Globus pallidus (tissue), 1 donor: Measurements from ENCODE around the gene CHRM4.

Experiments
- DNase-seq: peaks from one replicate; pipeline ENCODE4 v3.0.0-alpha.2; 2015; ENCODE audit warnings: low spot score

The CHRM4 gene

GRCh38 chr11:46347637-46348311, 43.8 kb downstream of the CHRM4 start:
- DNase-seq = no peak

GRCh38 chr11:46346886-46347636, 44.5 kb downstream of the CHRM4 start, which contains the start of gene DGKZ:
DGKZ (plus strand) TSS chr11:46347463; CDS start chr11:46347660, 197 bp downstream.
- peak; percentile 81 for DNase-seq

GRCh38 chr11:46345881-46346484, 45.6 kb downstream of the CHRM4 start:
- no peak for DNase-seq

DNA sequence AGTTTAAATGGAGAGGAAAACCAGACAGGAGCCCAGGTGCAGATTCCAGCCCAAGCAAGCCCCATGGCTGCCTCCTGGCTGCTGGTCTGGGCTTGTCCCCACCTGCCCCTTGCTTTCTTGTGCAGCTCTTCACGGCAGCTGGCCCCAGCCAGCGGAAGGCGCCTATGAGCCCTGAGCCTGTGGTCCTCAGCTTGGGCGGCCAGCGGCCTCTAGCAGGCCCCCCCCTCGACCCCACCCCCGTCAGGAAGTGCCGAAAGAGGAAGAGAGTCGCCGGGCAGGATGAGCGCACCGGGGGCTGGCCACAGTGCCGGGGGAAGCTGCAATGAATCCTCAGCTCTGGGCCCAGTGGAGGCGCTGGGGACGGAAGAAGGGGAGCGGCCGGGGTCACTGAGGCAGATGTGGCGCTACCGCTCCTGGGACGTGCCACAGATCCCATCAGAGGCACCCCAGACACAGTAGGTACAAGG, 46.4 kb downstream of the CHRM4 start:
- DNase-seq = peak; percentile 34

DNA sequence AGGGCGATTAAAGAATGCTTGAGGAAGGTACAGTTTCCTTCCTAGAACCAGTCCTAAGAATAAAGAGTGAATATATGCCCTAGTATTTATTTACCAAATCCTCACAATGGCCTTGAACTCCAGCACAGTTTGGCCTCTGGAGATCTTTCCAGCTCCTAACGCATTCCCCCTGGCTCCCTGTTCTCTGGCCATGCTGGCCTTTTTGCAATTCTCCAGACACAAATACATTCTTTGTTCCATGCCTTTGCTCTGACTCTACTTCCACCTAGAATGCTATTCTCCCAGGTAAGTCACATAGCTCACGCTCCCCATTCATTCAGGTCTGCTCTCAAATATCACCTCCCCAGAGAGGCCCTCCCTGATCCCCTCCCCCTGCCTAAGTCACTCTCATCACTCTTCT, 48.1 kb downstream of the CHRM4 start:
- no peak for DNase-seq

DNA sequence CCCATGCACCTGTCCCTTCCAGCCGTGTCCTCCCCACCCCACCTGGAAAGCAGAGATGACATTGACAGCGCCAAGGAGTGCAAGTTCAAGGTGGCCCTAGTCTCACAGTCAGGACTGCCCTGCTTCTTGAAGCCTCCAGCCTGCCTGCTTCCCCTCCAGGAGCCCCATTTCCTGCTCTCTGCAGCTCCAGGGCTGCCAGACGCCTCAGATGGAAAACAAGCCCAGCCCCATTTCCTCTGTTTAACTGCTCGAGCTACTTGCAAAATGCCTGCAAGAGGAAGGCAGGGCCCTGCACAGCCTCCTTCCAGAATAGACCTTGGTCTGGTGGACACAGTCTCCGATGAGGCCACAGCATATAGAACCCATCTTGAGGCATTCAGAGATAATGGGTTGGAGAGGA, 49.3 kb downstream of the CHRM4 start:
- DNase-seq = no peak

DNA sequence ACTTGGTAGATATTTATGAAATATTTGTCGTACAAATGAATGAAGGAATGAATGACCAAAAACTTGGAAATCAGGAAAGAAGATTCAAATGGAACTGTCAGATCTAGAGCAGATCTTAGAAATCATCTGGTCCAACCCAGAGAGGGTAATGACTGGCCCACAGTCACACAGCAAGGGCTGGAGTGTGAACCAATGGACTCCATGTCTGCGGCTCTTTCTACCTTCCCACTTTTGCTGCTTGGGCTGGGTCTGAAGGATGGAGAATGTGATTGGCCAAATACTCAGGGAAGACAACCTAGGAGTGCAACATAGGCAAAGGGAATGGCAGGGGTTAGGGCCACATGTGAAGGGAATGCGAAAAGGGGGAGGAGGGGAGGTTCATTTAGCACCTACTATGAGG, 50.1 kb downstream of the CHRM4 start:
- no peak for DNase-seq

DNA sequence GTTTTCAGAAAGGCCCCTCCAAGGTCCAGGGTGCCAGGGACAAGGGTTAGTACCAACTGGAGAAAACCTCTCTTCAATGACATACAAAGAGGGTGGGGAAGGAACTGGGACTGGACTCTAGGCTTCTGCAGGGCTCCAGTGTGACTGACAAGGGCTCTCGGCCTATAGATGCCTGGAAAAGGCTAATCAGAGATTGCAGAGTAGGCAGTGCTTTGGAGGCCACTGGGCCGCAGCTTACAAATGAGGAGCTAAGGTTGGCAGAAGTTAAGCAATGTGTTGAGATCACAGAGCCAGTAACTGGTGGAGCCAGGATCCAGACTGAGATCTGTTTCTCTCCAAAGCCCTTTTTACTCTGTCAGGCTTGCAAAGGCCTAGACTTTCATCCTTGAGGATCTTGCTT, 51.8 kb downstream of the CHRM4 start:
- no peak for DNase-seq

DNA sequence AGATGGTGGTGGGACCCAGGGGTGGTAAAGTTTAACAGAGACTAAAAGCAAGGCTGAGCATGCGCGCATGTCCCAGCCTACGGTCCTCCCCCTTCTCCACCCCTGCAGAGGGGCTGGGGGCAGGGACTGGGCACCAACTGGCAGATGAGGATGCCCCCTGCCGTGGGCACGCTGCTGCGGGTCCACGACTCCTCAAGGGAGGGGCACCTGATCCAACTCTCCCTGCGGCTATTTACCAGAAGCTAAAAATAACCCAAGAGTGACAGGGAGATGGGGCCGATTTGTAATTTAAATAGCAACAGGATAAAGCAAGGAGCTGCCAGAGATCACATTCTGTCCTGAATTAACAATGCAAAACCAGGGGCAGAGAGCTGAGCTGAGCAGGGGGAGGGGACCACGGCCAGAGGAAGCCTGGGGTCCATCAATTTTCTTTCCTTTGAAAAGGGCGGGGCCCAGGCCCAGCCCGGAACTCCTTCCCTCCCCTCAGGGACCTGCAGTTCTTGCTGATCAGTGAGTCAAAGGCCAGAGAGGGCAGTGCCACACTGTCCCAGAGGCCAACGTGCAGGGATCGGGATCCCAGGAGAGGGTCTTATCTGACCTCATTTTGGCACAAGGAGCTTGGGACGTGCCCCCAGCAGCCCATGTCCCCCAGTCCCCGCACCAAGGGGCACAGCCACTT, 52.4 kb downstream of the CHRM4 start:
- peak; percentile 33 for DNase-seq

DNA sequence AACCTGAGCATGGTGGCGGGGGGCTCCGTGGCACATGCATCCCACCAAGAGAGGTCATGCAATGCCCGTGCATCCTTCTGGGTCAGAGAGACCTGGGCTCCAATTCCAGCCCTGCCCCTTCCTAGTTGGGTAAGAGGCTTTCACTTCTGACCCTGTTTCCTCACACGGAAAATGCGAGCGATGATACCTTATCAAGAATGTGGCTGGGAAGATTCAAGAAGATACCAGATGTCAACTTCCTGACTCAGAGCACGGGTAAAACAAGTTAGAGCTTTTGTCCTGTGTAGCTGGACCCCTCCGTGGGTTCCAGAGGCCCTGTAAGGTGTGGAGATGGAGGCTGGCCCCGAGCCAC, 53.0 kb downstream of the CHRM4 start:
- DNase-seq = no peak

- DNase-seq = no peak
Observed at GRCh38 chr11:46337626-46338345, 53.8 kb downstream of the CHRM4 start.

DNA sequence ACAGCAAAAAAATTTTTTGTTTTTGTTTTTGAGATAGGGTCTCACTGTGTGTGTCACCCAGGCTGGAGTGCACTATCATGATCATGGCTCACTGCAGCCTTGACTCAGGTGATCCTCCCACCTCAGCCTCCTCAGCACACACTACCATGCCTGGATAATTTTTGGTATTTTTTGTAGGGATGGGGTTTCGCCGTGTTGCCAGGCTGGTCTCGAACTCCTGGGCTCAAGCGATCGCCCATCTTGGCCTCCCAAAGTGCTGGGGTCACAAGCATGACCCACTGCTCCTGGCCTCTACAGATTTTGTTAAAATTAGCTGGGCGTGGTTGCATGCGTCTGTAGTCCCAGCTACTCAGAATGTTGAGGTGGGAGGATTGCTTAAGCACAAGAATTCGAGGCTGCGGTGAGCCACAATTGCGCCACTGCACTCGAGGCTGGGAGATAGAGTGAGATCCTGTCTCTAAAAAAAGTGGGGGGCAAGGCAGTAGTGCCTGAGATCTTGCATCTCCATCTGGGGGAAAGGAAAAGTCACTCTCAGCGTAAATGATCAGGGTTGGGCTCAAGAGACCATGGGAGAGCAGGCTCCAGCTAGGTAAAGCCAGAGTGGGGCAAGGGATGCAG, 54.9 kb downstream of the CHRM4 start:
- DNase-seq = no peak

DNA sequence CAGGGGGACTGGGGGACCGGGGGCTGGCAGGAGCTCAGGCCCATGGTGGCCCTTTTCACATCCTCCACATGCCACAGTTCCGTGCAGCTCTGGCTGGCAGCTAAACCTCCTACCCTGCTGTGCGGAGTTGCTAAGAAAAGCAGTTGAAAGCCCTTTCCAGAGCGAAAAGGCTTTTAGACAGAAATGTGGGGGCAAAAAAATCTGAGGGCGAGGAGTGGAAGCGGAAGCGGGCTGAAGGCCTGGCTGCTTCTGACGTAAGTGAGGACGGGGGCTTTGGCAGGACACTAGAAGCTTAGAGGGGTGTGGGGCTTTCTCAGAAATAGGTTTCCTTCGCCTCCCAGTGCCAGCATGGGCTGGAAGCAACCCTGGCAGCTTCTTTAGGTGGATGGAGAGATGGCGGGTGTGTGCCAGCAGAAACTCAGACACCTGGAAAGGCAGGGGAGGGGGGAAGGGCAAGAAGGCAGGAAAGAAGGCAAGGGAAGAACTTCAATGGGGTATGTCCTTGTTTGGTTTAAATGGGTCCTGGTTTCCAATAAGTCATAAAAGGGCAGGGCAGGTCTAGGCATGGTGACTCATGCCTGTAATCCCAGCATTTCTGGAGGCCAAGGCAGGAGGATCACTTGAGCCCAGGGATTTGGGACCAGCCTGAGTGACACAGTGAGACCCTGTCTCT, 55.5 kb downstream of the CHRM4 start:
- peak; percentile 56 for DNase-seq

DNA sequence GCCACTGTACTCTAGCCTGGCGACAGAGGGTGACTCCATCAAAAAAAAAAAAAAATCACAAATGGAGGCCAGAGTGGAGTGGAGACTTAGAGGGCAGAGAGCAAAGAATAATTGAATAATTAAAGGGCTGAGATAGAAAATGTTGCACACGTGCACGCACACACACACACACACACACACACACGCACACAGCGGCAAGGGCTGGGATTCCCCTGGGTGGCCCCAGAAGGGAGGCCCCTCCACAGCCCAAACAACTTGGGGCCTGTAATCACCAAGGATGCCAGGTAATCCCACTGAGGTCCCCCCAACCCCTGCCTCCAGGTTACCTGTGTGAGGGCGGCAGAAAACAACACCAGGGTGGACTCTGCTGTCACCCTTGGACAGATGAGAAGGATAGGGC, 56.3 kb downstream of the CHRM4 start:
- no peak for DNase-seq

GRCh38 chr11:46334211-46334610, 57.4 kb downstream of the CHRM4 start:
- DNase-seq = no peak
